ENCODE data around the gene SMC4.
"Not testable (repeated sequence)": the region's sequence is repeated elsewhere in the genome, so short reads cannot be mapped to it uniquely, and the experiment has no call there.

Gene SMC4

DNA sequence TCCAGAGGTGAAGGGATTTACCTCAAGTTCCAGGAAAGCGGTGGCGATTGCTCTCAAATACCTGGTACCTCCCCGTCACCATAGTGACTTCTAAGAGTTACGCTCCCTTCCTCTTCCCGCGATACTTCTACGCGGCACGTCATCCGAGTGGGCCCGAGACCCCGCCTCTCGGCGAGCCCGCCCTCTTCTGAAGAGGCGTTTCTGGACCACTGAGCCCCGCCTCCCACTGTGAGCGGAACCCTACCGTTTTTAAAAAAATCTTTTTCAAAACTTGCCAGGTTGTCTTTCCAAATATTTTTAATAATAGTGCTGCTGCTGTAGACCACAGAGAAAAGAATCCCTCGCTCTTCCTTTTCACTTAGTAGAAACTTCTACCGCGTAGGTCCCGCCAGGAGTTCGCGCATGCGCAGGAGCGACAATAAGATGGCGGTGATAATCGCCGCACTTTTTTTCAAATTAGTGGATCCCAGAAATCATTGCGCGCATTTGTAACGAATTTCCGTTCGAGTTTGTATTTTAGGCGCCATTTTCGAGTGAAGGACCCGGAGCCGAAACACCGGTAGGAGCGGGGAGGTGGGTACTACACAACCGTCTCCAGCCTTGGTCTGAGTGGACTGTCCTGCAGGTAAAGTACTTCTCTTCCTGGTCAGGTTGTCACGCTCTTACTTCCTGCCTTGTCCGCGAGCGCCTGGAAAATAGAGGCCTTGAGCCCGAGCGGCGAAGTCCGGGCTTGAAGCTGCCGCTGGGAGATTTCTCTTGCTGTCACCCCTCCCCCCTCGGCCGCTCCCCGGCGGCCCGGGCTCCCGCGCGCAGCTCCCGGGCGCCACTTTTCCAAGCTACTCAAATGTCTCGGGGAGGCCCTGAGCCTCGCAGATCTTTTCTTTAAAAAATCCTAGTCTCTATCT lies at the start of gene SMC4, which contains the start of gene IFT80:
TSS of gene SMC4 (plus strand) at position 526 of the 905 bp plus-strand sequence. CDS start 1,177 bp downstream, outside the sequence.
TSS of gene IFT80 (minus strand) at position 101 of the 905 bp plus-strand sequence. CDS start 14,625 bp downstream, outside the sequence.
- Histone ChIP-seq H3K79me2 (peaks cover 19% of the 10 kb centered on the region), H3K9me3 (ENCODE audit: control insufficient read depth, low read length) (no peaks in the 10 kb centered on the region), H3K9ac (no peak within 1 kb of the TSS), H3K27ac (peak within 1 kb of the TSS; percentile 84), H3K27me3 (ENCODE audit: control insufficient read depth, insufficient read depth, low read length) (no peaks in the 10 kb centered on the region), H3K36me3 (ENCODE audit: control insufficient read depth, insufficient read depth, low read length) (no peaks in the 10 kb centered on the region), H3K4me3 (ENCODE audit: low read depth, low read length) (peak within 1 kb of the TSS; percentile 75), H2AFZ (peak within 1 kb of the TSS; percentile 95), H3K4me2 (ENCODE audit: low read length) (peak within 1 kb of the TSS; percentile 72), H3K4me1 (no peaks in the 10 kb centered on the region)
- TF ChIP-seq, protein P1, sequence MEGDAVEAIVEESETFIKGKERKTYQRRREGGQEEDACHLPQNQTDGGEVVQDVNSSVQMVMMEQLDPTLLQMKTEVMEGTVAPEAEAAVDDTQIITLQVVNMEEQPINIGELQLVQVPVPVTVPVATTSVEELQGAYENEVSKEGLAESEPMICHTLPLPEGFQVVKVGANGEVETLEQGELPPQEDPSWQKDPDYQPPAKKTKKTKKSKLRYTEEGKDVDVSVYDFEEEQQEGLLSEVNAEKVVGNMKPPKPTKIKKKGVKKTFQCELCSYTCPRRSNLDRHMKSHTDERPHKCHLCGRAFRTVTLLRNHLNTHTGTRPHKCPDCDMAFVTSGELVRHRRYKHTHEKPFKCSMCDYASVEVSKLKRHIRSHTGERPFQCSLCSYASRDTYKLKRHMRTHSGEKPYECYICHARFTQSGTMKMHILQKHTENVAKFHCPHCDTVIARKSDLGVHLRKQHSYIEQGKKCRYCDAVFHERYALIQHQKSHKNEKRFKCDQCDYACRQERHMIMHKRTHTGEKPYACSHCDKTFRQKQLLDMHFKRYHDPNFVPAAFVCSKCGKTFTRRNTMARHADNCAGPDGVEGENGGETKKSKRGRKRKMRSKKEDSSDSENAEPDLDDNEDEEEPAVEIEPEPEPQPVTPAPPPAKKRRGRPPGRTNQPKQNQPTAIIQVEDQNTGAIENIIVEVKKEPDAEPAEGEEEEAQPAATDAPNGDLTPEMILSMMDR (IDR thresholded peaks at IDR 0.05), result no peak

DNA sequence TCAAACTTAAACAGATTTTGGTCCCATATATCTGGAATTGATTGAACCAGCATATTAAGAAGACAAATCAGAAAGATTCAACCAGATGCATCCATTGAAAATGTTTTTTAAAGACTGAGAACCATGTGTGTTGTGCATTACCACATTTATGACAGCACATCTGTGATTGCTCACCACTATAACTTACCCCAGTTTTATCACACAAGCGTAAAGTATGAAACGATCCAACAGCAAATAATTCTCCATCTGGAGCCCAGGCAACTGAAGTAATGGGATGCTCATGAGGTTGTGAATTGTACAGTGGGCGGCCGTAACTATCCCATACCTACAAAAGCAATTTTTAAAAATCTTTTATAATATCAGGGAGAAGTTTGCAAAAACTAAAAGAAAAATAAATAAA lies 43.6 kb upstream of the SMC4 start:
- TF ChIP-seq, protein P1 (IDR thresholded peaks at IDR 0.05), result no peak
- H2AFZ ChIP-seq, result no peak overlapping the region
- H3K4me3 ChIP-seq (ENCODE audit: low read depth, low read length), result no peak overlapping the region
- H3K27ac ChIP-seq, result no peak overlapping the region
- no peak overlapping the region for H3K9ac ChIP-seq
- no peaks in the 10 kb centered on the region for H3K79me2 ChIP-seq
- H3K27me3 ChIP-seq (ENCODE audit: control insufficient read depth, insufficient read depth, low read length), result no peaks in the 10 kb centered on the region
- H3K9me3 ChIP-seq (ENCODE audit: control insufficient read depth, low read length), result no peaks in the 10 kb centered on the region
- H3K36me3 ChIP-seq (ENCODE audit: control insufficient read depth, insufficient read depth, low read length), result no peaks in the 10 kb centered on the region
- no peaks in the 10 kb centered on the region for H3K4me1 ChIP-seq
- no peak overlapping the region for H3K4me2 ChIP-seq (ENCODE audit: low read length)

DNA sequence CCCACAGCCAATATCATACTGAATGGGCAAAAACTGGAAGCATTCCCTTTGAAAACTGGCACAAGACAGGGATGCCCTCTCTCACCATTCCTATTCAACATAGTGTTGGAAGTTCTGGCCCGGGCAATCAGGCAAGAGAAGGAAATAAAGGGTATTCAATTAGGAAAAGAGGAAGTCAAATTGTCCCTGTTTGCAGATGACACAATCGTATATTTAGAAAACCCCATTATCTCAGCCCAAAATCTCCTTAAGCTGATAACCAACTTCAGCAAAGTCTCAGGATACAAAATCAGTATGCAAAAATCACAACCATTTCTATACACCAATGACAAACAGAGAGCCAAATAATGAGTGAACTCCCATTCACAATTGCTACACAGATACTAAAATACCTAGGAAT lies 36.6 kb upstream of the SMC4 start:
- H3K4me2 ChIP-seq (ENCODE audit: low read length); H2AFZ ChIP-seq; H3K9me3 ChIP-seq (ENCODE audit: control insufficient read depth, low read length); H3K36me3 ChIP-seq (ENCODE audit: control insufficient read depth, insufficient read depth, low read length); H3K4me1 ChIP-seq; H3K4me3 ChIP-seq (ENCODE audit: low read depth, low read length); H3K79me2 ChIP-seq; H3K9ac ChIP-seq; H3K27me3 ChIP-seq (ENCODE audit: control insufficient read depth, insufficient read depth, low read length); H3K27ac ChIP-seq: not testable (repeated sequence)

DNA sequence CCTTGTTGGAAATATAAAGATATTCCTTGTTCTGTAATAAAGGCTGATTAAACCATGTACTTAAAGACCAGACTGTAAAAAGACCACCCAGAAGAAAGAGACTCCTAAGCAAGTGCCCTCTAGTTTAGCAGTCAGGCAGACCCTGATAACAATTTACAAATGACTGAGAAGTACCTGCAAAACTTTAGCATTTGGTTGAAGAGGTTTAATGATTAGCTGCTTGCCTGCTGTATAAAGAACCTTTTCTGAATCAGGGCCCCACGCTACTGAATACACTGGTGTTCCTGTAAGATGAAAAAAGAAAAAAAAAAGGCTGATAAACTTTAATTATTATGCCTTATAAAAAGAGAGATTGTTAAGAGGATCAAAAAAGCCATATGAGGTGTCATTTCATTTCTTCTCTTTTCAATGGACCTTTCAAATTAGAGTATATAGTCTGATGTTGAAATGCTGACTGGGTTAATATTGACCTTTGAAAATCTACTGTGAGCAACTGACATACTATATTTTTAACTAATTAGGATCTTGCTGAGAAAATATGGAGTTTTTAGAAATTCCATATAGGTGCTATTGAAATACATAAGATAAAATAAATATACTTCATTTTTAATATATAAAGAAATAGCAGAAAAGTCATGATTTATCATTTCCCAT lies 33.5 kb upstream of the SMC4 start:
- no peaks in the 10 kb centered on the region for H3K79me2 ChIP-seq
- no peak overlapping the region for H3K27ac ChIP-seq
- no peaks in the 10 kb centered on the region for H3K4me1 ChIP-seq
- H3K9me3 ChIP-seq (ENCODE audit: control insufficient read depth, low read length), result no peaks in the 10 kb centered on the region
- H3K27me3 ChIP-seq (ENCODE audit: control insufficient read depth, insufficient read depth, low read length), result no peaks in the 10 kb centered on the region
- no peaks in the 10 kb centered on the region for H3K36me3 ChIP-seq (ENCODE audit: control insufficient read depth, insufficient read depth, low read length)
- no peak overlapping the region for H2AFZ ChIP-seq
- H3K9ac ChIP-seq, result no peak overlapping the region
- H3K4me2 ChIP-seq (ENCODE audit: low read length), result no peak overlapping the region
- TF ChIP-seq, protein P1 (IDR thresholded peaks at IDR 0.05), result no peak
- H3K4me3 ChIP-seq (ENCODE audit: low read depth, low read length), result no peak overlapping the region

DNA sequence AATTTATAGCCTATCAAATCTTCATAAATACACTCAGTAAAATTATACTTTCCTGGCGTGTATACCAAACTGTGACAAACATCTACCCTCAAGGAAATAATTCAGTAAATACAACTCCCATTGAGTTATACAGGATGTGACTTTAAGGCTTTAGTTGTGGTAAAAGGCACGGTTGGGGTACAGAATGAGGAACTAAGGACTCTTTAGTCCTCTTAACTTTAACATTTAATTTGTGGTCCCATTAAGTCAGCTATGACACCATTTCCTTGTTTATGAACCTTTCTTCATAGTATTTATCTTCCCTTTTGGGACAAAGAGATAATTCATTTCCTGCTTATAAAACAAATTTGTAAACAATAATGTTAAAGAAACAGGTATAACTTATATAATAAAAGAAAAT lies 30.6 kb upstream of the SMC4 start:
- Histone ChIP-seq H3K4me2 (ENCODE audit: low read length) (no peak overlapping the region), H3K27ac (no peak overlapping the region), H3K9me3 (ENCODE audit: control insufficient read depth, low read length) (no peaks in the 10 kb centered on the region), H2AFZ (no peak overlapping the region), H3K4me1 (no peaks in the 10 kb centered on the region), H3K79me2 (no peaks in the 10 kb centered on the region), H3K9ac (no peak overlapping the region), H3K36me3 (ENCODE audit: control insufficient read depth, insufficient read depth, low read length) (no peaks in the 10 kb centered on the region), H3K4me3 (ENCODE audit: low read depth, low read length) (no peak overlapping the region), H3K27me3 (ENCODE audit: control insufficient read depth, insufficient read depth, low read length) (no peaks in the 10 kb centered on the region)
- TF ChIP-seq, protein P1 (IDR thresholded peaks at IDR 0.05), result no peak

Data from parathyroid adenoma (tissue), 2 donors.